ENCODE results near the gene APOO.

DNA sequence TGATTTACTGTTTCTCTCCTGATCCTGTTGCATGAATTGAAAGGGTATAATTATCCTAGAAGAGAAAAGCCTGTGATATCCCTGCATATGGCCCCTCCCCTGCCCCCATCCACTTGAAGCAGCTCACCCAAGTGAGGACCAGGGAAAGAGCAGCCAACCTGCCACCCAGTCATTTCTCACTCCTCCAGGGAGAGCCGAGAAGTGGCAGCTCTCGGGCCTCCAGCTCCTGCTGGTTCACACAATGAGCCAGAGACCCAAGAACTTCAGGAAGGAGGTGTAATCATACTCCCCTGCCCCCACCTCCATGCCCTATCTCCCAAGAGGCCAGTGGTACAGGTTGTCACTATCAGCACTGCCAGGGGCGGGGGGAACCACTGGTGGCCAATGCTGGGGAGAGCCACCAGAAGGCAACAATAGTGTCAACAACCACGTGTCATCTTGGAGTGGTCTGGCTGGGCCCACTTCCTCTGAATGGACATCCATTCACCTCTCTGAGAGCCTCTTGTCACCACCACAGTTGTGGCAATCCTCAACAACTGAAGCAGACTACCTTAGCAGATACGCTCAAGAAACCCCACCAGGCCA lies 42.9 kb downstream of the APOO start:
- TF ChIP-seq CTCF (conservative IDR thresholded peaks at IDR 0.05; ENCODE audit: low read depth in 2 of 2) (no peak), POLR2AphosphoS5 (IDR thresholded peaks at IDR 0.05; ENCODE audit: low read depth) (no peak), EZH2 (IDR thresholded peaks at IDR 0.05; ENCODE audit: low read depth, unreplicated experiment) (no peak), JUNB (IDR thresholded peaks at IDR 0.05; ENCODE audit: unreplicated experiment) (no peak), STAT1 (IDR thresholded peaks at IDR 0.05; ENCODE audit: unreplicated experiment) (no peak), CREB1 (CRISPR knock-in tag; IDR thresholded peaks at IDR 0.05; ENCODE audit: low read depth) (no peak), EZH2phosphoT487 (IDR thresholded peaks at IDR 0.05; ENCODE audit: unreplicated experiment) (no peak), NANOG (IDR thresholded peaks at IDR 0.05; ENCODE audit: borderline replicate concordance) (no peak), ZNF114 (CRISPR knock-in tag; IDR thresholded peaks at IDR 0.05) (no peak), ZNF331 (CRISPR knock-in tag; IDR thresholded peaks at IDR 0.05; ENCODE audit: low read depth) (no peak)
- TF ChIP-seq, protein P1, sequence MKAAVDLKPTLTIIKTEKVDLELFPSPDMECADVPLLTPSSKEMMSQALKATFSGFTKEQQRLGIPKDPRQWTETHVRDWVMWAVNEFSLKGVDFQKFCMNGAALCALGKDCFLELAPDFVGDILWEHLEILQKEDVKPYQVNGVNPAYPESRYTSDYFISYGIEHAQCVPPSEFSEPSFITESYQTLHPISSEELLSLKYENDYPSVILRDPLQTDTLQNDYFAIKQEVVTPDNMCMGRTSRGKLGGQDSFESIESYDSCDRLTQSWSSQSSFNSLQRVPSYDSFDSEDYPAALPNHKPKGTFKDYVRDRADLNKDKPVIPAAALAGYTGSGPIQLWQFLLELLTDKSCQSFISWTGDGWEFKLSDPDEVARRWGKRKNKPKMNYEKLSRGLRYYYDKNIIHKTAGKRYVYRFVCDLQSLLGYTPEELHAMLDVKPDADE (IDR thresholded peaks at IDR 0.05) = no peak
- TF ChIP-seq, protein P2, sequence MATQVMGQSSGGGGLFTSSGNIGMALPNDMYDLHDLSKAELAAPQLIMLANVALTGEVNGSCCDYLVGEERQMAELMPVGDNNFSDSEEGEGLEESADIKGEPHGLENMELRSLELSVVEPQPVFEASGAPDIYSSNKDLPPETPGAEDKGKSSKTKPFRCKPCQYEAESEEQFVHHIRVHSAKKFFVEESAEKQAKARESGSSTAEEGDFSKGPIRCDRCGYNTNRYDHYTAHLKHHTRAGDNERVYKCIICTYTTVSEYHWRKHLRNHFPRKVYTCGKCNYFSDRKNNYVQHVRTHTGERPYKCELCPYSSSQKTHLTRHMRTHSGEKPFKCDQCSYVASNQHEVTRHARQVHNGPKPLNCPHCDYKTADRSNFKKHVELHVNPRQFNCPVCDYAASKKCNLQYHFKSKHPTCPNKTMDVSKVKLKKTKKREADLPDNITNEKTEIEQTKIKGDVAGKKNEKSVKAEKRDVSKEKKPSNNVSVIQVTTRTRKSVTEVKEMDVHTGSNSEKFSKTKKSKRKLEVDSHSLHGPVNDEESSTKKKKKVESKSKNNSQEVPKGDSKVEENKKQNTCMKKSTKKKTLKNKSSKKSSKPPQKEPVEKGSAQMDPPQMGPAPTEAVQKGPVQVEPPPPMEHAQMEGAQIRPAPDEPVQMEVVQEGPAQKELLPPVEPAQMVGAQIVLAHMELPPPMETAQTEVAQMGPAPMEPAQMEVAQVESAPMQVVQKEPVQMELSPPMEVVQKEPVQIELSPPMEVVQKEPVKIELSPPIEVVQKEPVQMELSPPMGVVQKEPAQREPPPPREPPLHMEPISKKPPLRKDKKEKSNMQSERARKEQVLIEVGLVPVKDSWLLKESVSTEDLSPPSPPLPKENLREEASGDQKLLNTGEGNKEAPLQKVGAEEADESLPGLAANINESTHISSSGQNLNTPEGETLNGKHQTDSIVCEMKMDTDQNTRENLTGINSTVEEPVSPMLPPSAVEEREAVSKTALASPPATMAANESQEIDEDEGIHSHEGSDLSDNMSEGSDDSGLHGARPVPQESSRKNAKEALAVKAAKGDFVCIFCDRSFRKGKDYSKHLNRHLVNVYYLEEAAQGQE (IDR thresholded peaks at IDR 0.05; ENCODE audit: unreplicated experiment) = no peak
- TF ChIP-seq, protein P3, sequence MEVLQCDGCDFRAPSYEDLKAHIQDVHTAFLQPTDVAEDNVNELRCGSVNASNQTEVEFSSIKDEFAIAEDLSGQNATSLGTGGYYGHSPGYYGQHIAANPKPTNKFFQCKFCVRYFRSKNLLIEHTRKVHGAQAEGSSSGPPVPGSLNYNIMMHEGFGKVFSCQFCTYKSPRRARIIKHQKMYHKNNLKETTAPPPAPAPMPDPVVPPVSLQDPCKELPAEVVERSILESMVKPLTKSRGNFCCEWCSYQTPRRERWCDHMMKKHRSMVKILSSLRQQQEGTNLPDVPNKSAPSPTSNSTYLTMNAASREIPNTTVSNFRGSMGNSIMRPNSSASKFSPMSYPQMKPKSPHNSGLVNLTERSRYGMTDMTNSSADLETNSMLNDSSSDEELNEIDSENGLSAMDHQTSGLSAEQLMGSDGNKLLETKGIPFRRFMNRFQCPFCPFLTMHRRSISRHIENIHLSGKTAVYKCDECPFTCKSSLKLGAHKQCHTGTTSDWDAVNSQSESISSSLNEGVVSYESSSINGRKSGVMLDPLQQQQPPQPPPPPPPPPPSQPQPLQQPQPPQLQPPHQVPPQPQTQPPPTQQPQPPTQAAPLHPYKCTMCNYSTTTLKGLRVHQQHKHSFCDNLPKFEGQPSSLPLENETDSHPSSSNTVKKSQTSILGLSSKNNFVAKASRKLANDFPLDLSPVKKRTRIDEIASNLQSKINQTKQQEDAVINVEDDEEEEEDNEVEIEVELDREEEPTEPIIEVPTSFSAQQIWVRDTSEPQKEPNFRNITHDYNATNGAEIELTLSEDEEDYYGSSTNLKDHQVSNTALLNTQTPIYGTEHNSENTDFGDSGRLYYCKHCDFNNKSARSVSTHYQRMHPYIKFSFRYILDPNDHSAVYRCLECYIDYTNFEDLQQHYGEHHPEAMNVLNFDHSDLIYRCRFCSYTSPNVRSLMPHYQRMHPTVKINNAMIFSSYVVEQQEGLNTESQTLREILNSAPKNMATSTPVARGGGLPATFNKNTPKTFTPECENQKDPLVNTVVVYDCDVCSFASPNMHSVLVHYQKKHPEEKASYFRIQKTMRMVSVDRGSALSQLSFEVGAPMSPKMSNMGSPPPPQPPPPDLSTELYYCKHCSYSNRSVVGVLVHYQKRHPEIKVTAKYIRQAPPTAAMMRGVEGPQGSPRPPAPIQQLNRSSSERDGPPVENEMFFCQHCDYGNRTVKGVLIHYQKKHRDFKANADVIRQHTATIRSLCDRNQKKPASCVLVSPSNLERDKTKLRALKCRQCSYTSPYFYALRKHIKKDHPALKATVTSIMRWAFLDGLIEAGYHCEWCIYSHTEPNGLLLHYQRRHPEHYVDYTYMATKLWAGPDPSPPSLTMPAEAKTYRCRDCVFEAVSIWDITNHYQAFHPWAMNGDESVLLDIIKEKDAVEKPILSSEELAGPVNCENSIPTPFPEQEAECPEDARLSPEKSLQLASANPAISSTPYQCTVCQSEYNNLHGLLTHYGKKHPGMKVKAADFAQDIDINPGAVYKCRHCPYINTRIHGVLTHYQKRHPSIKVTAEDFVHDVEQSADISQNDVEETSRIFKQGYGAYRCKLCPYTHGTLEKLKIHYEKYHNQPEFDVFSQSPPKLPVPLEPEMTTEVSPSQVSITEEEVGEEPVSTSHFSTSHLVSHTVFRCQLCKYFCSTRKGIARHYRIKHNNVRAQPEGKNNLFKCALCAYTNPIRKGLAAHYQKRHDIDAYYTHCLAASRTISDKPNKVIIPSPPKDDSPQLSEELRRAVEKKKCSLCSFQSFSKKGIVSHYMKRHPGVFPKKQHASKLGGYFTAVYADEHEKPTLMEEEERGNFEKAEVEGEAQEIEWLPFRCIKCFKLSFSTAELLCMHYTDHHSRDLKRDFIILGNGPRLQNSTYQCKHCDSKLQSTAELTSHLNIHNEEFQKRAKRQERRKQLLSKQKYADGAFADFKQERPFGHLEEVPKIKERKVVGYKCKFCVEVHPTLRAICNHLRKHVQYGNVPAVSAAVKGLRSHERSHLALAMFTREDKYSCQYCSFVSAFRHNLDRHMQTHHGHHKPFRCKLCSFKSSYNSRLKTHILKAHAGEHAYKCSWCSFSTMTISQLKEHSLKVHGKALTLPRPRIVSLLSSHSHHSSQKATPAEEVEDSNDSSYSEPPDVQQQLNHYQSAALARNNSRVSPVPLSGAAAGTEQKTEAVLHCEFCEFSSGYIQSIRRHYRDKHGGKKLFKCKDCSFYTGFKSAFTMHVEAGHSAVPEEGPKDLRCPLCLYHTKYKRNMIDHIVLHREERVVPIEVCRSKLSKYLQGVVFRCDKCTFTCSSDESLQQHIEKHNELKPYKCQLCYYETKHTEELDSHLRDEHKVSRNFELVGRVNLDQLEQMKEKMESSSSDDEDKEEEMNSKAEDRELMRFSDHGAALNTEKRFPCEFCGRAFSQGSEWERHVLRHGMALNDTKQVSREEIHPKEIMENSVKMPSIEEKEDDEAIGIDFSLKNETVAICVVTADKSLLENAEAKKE (CRISPR knock-in tag; IDR thresholded peaks at IDR 0.05) = no peak
